ENCODE data around the gene DAD1. TPM values are rescaled to one million over a fixed set of nuclear protein-coding genes. Genes with fewer than 3 reads are reported as not detected.
A peak's percentile ranks its signal among the peaks of the same experiment; 100 is the strongest.

The DAD1 gene
- total RNA-seq, 4 donors from 2014 or later, result 235 to 430 (median 335) TPM

DNA sequence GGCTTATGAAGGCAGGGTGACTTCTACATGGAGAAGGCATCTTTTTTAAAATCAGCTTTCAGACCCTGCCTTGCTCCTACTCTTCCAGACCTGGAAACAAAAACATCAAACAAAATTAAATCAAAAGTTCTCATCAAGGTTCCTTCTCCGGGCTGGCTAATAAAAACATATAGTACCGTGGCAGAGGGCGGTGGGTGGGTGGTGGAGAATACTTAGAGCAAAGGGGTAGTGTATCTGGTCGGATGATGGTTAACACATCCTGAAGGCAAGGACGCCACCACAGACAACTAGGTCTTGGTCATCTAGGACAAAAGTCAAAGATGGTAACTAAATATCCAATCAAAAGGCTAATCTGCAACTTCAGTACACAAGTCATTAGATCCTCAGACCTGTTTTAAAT is 1.8 kb downstream of the DAD1 start:
- WGBS, 2 donors, result 89% methylated on average over 5 of the region's 5 CpGs
- H3K4me1 ChIP-seq, result peaks cover 56 to 59% of the 10 kb centered on the region in 2 donors
- no peaks in the 10 kb centered on the region for H3K36me3 ChIP-seq
- H3K4me3 ChIP-seq (replicated peaks in 1 of 3), result no peak overlapping the region
- no peak for DNase-seq
- H3K27me3 ChIP-seq, result no peaks in the 10 kb centered on the region
- H3K9me3 ChIP-seq, result no peaks in the 10 kb centered on the region
- no peak for TF ChIP-seq POLR2A (IDR thresholded peaks at IDR 0.05)
- TF ChIP-seq, protein P1, sequence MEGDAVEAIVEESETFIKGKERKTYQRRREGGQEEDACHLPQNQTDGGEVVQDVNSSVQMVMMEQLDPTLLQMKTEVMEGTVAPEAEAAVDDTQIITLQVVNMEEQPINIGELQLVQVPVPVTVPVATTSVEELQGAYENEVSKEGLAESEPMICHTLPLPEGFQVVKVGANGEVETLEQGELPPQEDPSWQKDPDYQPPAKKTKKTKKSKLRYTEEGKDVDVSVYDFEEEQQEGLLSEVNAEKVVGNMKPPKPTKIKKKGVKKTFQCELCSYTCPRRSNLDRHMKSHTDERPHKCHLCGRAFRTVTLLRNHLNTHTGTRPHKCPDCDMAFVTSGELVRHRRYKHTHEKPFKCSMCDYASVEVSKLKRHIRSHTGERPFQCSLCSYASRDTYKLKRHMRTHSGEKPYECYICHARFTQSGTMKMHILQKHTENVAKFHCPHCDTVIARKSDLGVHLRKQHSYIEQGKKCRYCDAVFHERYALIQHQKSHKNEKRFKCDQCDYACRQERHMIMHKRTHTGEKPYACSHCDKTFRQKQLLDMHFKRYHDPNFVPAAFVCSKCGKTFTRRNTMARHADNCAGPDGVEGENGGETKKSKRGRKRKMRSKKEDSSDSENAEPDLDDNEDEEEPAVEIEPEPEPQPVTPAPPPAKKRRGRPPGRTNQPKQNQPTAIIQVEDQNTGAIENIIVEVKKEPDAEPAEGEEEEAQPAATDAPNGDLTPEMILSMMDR (IDR thresholded peaks at IDR 0.05), result no peak
- H3K27ac ChIP-seq, result peak overlapping the region in 1 of 3 donors; percentile 89
- intact Hi-C loops (cut with DNase I), result no loop called here

DNA sequence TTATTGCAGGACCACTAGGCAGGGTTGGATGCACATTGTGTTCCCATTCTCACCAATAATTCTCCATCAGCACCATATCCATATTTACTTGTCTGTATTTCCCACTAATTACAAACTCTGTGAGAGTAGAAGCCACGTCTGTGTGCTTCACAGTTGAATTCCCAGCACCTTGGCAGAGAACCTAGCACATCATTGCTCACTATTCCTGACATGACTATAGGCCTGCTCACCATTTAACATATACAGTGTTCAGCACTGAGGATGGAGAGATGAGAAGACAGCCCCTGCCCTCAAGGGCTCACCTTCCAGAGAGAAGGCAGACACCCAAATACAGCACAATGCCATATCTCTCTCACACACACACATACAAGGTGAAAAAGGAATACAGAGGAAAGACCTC is 5.0 kb downstream of the DAD1 start:
- DNase-seq, result no peak
- intact Hi-C loops (cut with DNase I), result no loop called here

DNA sequence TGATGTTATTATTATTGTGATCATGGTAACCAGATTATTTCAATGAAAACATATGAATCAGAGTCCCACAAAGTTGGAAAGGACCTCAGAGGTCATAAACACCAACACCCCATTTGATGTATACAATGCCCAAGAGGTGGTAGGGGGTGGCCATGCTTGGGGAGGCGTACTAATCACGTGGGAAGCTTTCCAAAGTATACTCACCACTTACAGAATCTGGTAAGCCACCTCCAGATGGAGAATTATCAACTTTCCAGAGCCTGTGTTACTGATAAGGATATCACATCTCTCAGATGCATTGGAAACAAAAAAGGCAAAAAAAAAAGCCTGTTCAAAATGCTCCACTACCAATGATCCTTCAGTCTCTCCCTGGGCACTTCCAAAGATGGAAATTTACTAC is 8.4 kb downstream of the DAD1 start:
- TF ChIP-seq, protein P1 (IDR thresholded peaks at IDR 0.05), result no peak
- TF ChIP-seq POLR2A (IDR thresholded peaks at IDR 0.05), result no peak
- intact Hi-C loops (cut with DNase I), result no loop called here

More for the DNA sequence above, 5.0 kb downstream of the DAD1 start:
- no peak for TF ChIP-seq POLR2A (IDR thresholded peaks at IDR 0.05)
- TF ChIP-seq, protein P1 (IDR thresholded peaks at IDR 0.05), result no peak
- H3K27ac ChIP-seq, result peak overlapping the region; percentile 62 to 78 (median 71)
- WGBS, 2 donors, result 28 to 31% methylated on average over 1 of the region's 1 CpG
- no peaks in the 10 kb centered on the region for H3K36me3 ChIP-seq
- H3K27me3 ChIP-seq, result no peaks in the 10 kb centered on the region
- H3K4me3 ChIP-seq (replicated peaks in 1 of 3), result no peak overlapping the region
- H3K9me3 ChIP-seq, result no peaks in the 10 kb centered on the region
- H3K4me1 ChIP-seq, result peaks cover 55 to 63% of the 10 kb centered on the region in 2 donors

DNA sequence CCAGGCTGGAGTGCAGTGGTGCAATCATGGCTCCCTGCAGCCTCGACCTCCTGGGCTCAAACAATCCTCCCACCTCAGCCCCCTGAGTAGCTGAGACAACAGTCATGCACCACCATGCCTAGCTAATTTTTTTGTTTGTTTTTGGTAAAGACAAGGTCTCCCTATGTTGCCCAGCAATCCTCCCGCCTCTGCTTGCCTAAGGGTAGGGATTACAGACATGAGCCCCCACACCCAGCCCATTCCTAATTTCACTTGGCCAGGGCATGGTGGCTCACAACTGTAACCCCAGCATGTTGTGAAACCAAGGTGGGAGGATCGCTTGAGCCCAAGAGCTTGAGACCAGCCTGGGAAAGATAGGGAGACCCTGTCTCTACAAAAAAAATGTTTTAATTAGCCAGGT is 9.1 kb downstream of the DAD1 start:
- H3K27me3 ChIP-seq, result no peaks in the 10 kb centered on the region
- peaks cover 0 to under 1% of the 10 kb centered on the region in 2 donors for H3K36me3 ChIP-seq
- no peak for TF ChIP-seq POLR2A (IDR thresholded peaks at IDR 0.05)
- no peak overlapping the region for H3K4me3 ChIP-seq (replicated peaks in 1 of 3)
- intact Hi-C loops (cut with DNase I), result no loop called here
- peak in 1 of 2 donors; percentile 29 for DNase-seq
- WGBS, 2 donors, result 67 to 85% methylated on average over 3 of the region's 3 CpGs
- H3K9me3 ChIP-seq, result no peaks in the 10 kb centered on the region
- H3K27ac ChIP-seq, result no peak overlapping the region
- peaks cover 23 to 36% of the 10 kb centered on the region in 2 donors for H3K4me1 ChIP-seq

More for the DNA sequence above, 8.4 kb downstream of the DAD1 start:
- peaks cover 30 to 43% of the 10 kb centered on the region in 2 donors for H3K4me1 ChIP-seq
- DNase-seq, result no peak
- no peak overlapping the region for H3K27ac ChIP-seq
- H3K4me3 ChIP-seq (replicated peaks in 1 of 3), result no peak overlapping the region
- H3K9me3 ChIP-seq, result no peaks in the 10 kb centered on the region
- H3K27me3 ChIP-seq, result no peaks in the 10 kb centered on the region
- 76 to 80% methylated on average over 2 of the region's 2 CpGs for WGBS, 2 donors
- no peaks in the 10 kb centered on the region for H3K36me3 ChIP-seq

DNA sequence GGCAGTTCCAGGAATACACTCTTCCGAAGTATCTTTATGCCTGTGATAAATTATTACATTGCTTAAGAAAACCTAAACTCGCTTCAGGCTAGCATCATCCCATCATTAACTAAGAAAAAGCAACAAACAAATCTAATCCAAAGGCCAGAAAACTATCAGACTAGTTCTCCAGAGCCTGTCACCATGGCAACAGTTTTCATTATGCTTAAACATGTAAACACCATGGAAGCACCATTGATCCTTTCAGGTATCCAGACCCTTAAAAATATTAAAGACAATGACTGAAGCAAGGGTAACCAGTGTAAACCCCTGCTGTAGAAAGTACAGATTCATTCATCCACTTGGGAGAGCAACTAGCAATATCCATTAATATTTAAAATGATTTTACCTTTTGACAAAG is 9.8 kb downstream of the DAD1 start:
- DNase-seq, result no peak
- H3K27ac ChIP-seq, result peak overlapping the region in 1 of 3 donors; percentile 16
- H3K9me3 ChIP-seq, result no peaks in the 10 kb centered on the region
- H3K27me3 ChIP-seq, result no peaks in the 10 kb centered on the region
- H3K4me1 ChIP-seq, result peaks cover 16 to 30% of the 10 kb centered on the region in 2 donors
- TF ChIP-seq, protein P1 (IDR thresholded peaks at IDR 0.05), result no peak
- TF ChIP-seq POLR2A (IDR thresholded peaks at IDR 0.05), result no peak
- WGBS, 2 donors, result 73 to 77% methylated on average over 2 of the region's 2 CpGs
- peaks cover 0 to 7% of the 10 kb centered on the region in 2 donors for H3K36me3 ChIP-seq
- H3K4me3 ChIP-seq (replicated peaks in 1 of 3), result no peak overlapping the region
- intact Hi-C loops (cut with DNase I), result no loop called here
